ENCODE measurements around the gene STN1. TPM values are rescaled to one million over a fixed set of nuclear protein-coding genes. Genes with fewer than 3 reads are reported as not detected.

Gene STN1
- total RNA-seq, 6 experiments from 2014 or later, result 12.1 to 15.6 (median 14.7) TPM

DNA sequence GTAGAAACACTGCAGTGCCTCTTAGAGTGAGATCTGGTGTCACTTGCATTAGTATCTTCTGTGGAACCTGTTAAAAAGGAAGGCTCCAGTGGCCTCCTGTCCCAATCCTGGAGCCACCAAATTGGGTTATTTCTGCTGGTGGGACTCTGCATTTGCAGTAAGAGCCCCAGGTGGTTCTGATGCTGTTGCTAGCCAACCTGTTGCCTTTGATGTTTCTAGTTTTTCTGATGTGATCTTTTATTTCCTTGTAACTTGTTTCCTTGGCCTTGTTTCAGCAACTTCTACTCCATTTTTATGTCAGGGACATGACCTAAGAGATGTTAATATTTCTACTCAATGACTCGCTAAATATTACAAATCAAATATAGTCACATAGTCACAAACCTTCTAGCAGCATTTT, 12.5 kb upstream of the STN1 start:
- Mint-ChIP-seq H3K36me3 (ENCODE audit: low read depth) (no peaks in the 10 kb centered on the region), H3K4me1 (ENCODE audit: low read depth) (peaks cover 6% of the 10 kb centered on the region; the same call in 1 of the 2 replicates), H3K9me3 (no peaks in the 10 kb centered on the region), H3K27me3 (ENCODE audit: insufficient read depth) (peaks cover 16% of the 10 kb centered on the region), H3K27ac (no peak overlapping the region), H3K4me3 (no peak overlapping the region)
- TF ChIP-seq, protein P1, sequence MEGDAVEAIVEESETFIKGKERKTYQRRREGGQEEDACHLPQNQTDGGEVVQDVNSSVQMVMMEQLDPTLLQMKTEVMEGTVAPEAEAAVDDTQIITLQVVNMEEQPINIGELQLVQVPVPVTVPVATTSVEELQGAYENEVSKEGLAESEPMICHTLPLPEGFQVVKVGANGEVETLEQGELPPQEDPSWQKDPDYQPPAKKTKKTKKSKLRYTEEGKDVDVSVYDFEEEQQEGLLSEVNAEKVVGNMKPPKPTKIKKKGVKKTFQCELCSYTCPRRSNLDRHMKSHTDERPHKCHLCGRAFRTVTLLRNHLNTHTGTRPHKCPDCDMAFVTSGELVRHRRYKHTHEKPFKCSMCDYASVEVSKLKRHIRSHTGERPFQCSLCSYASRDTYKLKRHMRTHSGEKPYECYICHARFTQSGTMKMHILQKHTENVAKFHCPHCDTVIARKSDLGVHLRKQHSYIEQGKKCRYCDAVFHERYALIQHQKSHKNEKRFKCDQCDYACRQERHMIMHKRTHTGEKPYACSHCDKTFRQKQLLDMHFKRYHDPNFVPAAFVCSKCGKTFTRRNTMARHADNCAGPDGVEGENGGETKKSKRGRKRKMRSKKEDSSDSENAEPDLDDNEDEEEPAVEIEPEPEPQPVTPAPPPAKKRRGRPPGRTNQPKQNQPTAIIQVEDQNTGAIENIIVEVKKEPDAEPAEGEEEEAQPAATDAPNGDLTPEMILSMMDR (IDR thresholded peaks at IDR 0.05), result no peak
- DNase-seq, result no peak

DNA sequence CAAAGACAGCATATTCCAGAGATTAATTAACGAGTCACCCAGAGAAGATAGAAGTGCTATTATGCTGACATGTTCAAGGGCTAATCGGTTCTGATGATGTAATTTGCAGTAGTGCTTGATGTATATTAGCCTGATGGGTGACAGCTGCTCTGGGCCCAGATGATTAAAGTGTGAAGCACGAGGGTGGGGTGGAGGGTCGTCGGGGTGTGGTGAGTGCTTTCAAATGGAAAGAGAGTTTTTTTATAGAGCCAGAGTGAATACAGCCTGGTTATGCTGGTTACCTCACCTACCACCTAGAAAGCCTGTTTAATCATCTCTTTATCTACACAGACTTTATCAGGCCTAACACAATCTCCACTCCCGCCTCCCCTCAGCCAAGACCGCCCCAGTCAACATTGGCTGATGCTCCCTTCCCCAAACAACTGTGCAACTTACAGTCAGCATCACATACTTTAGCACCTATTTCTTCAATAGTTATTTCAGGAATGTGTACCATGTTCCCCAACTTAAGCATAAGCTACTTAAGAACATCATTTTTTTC, 11.5 kb upstream of the STN1 start:
- TF ChIP-seq, protein P1 (IDR thresholded peaks at IDR 0.05), result no peak
- H3K27me3 Mint-ChIP-seq (ENCODE audit: insufficient read depth), result peaks cover 16% of the 10 kb centered on the region
- DNase-seq, result no peak
- H3K4me3 Mint-ChIP-seq, result no peak overlapping the region
- H3K27ac Mint-ChIP-seq, result no peak overlapping the region
- no peaks in the 10 kb centered on the region for H3K9me3 Mint-ChIP-seq
- no peaks in the 10 kb centered on the region for H3K36me3 Mint-ChIP-seq (ENCODE audit: low read depth)
- H3K4me1 Mint-ChIP-seq (ENCODE audit: low read depth), result peaks cover 6% of the 10 kb centered on the region; the same call in 1 of the 2 replicates

DNA sequence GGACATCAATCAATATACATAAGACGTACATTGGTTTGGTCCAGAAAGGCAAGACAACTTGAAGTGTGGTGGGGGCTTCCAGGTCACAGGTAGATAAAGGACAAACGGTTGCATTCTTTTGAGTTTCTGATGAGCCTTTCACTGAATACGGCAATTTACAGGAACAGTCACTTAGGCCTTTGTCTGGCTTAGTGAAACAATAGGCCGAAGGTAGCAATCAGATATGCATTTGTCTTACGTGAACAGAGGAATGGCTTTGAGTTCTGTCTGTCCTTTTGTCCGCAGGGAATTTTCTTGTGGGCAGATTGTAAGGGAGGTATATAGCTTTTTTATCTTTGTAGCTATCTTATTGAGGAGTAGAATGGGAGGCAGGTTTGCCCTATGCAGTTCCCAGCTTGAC, 10.8 kb upstream of the STN1 start:
- Mint-ChIP-seq H3K4me1 (ENCODE audit: low read depth) (peaks cover 6% of the 10 kb centered on the region; the same call in 1 of the 2 replicates), H3K4me3 (no peak overlapping the region), H3K27ac (no peak overlapping the region), H3K36me3 (ENCODE audit: low read depth) (no peaks in the 10 kb centered on the region), H3K9me3 (no peaks in the 10 kb centered on the region), H3K27me3 (ENCODE audit: insufficient read depth) (peaks cover 10% of the 10 kb centered on the region)
- TF ChIP-seq, protein P1 (IDR thresholded peaks at IDR 0.05), result no peak
- DNase-seq, result no peak

DNA sequence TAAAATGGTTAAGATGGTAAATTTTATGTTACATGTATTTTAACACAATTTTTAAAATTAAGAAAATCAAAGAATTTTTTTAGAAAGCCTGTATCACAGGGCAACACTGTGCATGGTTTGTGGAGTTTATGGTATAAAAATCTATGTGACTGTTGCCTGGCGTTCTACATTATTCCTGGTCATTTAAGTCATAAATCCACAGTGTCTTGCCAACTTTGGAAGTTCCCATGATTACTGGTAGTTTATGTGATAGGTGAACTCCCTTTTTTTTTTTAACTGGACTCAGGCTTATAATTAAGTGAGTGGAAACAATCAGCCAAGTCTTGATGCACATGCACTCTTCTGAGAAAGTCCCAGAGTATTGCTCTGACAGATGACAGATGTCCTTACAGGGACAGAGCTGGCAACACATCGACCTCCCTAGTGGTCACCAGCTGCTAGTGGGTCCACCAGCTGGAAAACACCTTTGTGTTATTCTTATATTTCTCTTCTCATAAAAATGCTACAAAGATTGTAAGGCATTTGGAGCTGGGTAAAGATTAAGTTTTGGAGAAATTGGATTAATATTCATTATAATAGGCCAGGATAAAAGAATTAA, 8.8 kb upstream of the STN1 start:
- H3K4me3 Mint-ChIP-seq, result no peak overlapping the region
- peaks cover 5% of the 10 kb centered on the region for H3K27me3 Mint-ChIP-seq (ENCODE audit: insufficient read depth)
- H3K9me3 Mint-ChIP-seq, result no peaks in the 10 kb centered on the region
- H3K4me1 Mint-ChIP-seq (ENCODE audit: low read depth), result peaks cover 6% of the 10 kb centered on the region; the same call in 1 of the 2 replicates
- H3K36me3 Mint-ChIP-seq (ENCODE audit: low read depth), result no peaks in the 10 kb centered on the region
- TF ChIP-seq, protein P1 (IDR thresholded peaks at IDR 0.05), result peak; percentile 24; the same call in 1 of the 2 replicates
- H3K27ac Mint-ChIP-seq, result no peak overlapping the region
- no peak for DNase-seq

DNA sequence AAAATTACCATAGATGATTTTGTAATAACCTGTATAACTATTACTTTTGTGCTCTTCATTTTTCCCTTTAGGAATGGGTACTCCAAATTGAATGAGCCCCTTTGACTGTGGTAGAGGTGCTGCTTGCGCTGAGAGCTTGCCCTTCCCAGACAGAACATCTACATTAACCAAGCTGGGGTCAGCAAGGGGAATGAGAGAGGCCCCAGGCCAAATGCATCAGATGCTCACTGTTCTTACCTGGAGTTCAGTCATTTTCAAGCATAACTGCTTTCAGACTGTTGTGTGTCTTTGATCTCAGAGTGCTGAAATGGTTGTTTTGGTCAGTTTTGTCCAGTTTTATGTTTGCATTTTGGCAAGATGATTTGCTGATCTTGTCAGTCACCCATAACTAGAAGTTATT, 7.6 kb upstream of the STN1 start:
- Mint-ChIP-seq H3K27me3 (ENCODE audit: insufficient read depth) (peaks cover 2% of the 10 kb centered on the region; the same call in 1 of the 2 replicates), H3K4me3 (no peak overlapping the region), H3K36me3 (ENCODE audit: low read depth) (no peaks in the 10 kb centered on the region), H3K27ac (no peak overlapping the region), H3K9me3 (no peaks in the 10 kb centered on the region), H3K4me1 (ENCODE audit: low read depth) (peaks cover 6% of the 10 kb centered on the region; the same call in 1 of the 2 replicates)
- DNase-seq, result no peak
- TF ChIP-seq, protein P1 (IDR thresholded peaks at IDR 0.05), result no peak
